NCI-H526 (cell line): Measurements from ENCODE around the gene PPP1R1B.

Source experiments
- DNase-seq, 2 experiments: peaks; one replicate each; lab custom pipeline; 2025; lab: John Stamatoyannopoulos, UW

Gene PPP1R1B

DNA sequence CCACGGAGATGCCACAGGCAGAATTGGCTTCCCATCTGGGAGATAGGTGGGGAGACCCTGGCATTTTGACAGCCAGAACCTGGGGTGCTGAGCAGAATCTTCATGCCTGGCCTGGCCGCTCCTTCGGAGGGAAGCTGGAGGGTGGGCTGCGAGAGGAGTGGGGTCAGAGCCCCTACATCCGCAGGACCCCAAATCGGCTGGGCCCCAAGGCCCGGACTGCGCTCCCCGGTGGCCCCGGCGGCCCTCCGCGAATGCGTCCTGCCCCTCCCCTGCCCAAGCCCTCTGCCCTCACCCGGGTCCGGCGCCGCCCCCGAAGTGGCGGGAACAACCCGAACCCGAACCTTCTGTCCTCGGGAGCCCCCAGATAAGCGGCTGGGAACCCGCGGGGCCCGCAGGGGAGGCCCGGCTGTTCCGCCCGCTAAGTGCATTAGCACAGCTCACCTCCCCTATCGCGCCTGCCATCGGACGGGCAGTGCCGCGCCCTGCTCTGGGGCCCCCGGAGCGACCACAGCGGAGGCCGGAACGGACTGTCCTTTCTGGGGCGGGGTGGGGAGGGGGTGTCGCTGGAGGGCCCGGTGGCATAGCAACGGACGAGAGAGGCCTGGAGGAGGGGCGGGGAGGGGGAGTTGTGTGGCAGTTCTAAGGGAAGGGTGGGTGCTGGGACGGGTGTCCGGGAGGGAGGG is 40.7 kb downstream of the PPP1R1B start:
- peak in 1 of 2 experiments; percentile 20 for DNase-seq

DNA sequence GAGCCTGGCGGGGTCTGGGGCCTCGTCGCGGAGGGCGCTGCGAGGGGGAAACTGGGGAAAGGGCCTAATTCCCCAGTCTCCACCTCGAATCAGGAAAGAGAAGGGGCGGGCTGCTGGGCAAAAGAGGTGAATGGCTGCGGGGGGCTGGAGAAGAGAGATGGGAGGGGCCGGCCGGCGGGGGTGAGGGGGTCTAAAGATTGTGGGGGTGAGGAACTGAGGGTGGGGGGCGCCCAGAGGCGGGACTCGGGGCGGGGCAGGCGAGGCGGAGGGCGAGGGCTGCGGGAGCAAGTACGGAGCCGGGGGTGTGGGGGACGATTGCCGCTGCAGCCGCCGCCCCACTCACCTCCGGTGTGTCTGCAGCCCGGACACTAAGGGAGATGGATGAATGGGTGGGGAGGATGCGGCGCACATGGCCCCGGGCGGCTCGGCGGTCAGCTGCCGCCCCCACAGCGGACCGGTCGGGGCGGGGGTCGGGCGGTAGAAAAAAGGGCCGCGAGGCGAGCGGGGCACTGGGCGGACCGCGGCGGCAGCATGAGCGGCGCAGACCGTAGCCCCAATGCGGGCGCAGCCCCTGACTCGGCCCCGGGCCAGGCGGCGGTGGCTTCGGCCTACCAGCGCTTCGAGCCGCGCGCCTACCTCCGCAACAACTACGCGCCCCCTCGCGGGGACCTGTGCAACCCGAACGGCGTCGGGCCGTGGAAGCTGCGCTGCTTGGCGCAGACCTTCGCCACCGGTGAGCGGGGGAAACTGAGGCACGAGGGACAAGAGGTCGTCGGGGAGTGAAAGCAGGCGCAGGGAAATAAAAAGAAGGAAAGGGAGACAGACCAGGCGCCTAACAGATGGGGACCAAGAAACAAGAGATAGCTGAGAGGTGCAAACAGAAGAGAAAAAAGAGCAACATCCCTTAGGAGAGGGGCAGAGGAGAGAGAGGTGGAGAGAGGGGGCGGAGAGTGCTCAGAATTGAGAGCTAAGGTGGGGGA is 41.5 kb downstream of the PPP1R1B start, which contains the start of gene PNMT:
TSS of gene PNMT (plus strand) at position 509 of the 980 bp plus-strand sequence. CDS start at position 532, 23 bp downstream.
- peak in 1 of 2 experiments; percentile 87 for DNase-seq

DNA sequence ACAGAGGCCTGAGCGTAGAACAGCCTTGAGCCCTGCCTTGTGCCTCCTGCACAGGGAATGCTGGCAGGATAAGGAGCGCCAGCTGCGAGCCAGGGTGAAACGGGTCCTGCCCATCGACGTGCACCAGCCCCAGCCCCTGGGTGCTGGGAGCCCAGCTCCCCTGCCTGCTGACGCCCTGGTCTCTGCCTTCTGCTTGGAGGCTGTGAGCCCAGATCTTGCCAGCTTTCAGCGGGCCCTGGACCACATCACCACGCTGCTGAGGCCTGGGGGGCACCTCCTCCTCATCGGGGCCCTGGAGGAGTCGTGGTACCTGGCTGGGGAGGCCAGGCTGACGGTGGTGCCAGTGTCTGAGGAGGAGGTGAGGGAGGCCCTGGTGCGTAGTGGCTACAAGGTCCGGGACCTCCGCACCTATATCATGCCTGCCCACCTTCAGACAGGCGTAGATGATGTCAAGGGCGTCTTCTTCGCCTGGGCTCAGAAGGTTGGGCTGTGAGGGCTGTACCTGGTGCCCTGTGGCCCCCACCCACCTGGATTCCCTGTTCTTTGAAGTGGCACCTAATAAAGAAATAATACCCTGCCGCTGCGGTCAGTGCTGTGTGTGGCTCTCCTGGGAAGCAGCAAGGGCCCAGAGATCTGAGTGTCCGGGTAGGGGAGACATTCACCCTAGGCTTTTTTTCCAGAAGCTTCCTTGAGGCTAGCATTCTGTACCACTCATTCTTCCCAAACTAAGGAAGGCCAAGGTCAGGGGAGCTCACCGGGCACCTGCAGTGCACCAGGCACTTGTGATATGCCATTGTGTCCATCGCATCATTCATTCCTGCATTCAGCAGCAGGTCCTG is 43.4 kb downstream of the PPP1R1B start:
- no peak for DNase-seq

DNA sequence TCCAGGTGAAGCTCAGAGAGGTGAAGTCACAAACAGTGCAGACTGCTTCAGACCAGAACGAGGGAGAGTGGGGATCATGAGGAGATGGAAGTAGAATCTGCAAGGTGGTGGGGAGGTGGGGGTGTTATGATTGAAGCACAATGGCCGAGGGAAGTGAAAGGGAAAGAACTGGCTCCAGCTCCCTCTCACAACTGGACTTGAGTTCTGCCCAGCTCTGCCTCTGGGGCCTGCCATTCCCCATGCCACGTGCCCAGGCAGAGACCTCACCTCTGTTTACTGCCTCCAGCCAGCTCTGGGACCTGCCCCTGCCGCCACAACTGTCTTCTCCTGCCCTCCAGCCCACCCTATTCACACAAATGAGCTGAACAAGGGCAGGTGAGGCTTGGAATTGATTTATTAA is 44.0 kb downstream of the PPP1R1B start:
- no peak for DNase-seq

DNA sequence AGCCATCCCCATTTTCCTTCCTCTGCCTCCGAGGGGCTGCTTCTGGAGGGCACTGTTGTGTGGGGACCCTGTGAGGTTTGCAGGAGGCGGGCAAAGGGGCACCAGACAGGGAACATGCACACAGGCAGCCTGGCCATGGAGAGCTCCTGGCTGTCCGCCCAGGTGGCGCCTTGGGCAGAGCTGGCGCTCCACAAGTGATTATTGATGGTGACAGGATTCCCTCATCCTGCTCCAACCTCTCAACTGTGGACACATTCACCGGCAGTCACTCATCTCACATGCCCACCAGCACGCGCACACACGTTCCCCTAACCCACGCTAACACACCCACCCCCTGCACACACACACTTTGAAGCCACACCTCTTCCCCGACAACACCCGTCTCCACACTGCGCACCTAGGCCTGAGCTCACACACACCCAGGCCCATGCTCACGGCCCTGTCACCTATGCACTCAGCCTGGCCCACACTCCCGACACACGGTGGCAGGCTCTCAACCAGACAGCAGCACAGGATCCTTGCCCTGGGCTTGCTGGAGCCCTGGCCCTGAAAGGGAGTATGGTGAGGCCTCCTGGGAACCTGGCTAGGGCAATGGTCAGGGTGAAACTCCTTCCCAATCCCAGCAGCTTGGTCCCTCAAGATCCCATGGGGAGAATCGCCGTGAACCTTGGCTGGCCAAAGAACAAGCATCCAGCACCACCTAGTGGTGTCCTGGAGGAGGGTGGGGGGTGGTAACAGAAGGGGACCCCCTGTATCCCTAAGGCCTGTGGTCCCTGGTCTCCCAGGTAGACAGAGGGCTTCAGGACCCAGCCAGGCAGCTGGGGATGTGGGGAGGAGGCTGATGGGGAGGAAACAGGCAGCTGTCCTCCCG is 45.1 kb downstream of the PPP1R1B start:
- DNase-seq: peak in 1 of 2 experiments; percentile 52

DNA sequence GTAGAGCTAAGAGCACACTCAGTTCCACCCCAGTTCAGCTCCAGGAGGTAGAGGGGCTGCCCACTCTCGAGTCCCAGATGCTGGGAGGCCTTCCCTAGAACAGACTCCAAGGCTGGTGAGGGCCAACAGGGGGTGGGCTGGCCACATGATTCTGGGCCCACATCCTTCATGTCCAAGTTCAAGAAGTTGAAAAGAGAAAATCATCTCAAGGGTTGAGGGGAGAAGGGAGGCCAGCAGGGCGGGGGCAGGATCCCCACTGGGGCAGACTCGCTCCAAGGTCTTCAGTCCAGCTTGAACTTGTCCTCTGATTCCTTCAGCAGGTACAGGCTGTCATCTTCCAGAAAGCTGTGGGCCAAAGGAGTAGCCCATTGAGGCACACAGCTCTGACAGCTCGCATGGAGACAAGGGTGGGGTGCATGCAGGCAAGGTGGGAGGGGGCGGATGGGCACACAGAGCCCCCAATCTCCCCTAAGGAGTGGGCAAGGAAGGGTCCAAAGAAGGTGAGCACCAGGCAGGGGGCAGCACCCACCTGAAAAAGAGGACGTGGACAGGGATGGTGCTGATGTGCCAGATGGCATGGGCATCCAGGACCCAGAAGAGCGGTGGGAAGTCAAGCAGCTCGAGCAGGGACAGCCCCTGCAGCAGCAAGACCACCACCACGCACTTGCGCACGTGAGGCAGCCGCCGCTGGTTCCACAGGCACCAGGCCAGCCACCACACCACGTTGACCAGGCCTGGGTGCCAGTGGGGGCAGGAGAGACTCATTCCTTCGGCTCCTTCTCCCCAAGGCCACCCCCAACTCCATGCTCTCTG is 46.0 kb downstream of the PPP1R1B start:
- DNase-seq: no peak

DNA sequence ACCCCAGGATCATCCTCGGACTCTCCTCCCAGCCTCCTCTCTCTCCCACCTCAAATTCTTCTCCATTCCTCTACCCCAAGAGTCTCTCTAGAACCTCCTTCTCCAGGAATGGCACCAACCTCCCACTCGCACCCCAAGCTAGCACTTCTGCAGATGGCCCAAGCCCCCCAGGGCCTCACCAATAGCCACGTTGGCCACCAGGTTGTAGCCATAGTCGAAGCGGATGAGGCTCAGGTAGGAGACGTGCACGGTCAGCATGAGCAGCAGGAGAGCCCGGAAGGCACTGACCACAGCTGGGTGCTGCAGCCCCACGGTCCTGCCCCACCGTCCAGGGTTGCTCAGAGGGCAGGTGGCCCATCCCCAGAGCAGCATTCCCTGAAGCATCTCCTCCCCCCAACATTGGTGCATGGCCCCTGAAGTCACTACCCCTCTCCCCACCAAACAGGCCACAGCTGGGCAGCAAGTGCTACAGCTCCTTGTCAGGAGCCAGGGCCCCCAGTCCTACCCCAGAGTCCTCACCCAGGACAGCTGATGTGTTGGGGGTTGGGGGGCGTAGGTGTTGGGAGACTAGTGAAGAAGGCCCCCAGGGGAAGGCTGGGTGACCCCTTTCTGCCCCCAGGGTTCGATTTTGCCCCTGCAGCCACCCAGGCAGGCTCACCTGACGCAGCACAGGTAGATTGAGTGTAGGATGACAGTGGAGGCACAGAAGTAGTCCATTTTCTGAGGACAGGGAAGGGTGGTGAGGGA is 46.8 kb downstream of the PPP1R1B start:
- no peak for DNase-seq

DNA sequence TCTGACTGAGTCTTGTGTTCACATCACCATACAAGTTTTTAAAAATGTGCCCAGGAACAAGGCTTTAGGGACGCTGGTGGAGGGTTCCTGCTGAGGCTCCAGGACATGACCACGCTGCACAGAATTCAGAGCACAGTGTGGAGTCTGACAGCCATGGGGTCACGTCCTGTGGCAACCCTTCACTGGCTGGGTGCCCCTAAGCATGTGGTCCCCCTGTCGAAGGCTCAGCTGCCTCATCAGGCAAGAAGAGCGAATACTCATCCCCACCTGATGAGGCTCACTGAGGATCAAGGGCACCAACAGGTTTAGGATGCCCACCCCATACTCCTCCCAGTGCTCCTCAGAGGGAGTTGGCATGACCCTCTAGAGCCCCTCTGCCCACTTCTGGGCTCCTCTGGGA is 47.4 kb downstream of the PPP1R1B start:
- no peak for DNase-seq

DNA sequence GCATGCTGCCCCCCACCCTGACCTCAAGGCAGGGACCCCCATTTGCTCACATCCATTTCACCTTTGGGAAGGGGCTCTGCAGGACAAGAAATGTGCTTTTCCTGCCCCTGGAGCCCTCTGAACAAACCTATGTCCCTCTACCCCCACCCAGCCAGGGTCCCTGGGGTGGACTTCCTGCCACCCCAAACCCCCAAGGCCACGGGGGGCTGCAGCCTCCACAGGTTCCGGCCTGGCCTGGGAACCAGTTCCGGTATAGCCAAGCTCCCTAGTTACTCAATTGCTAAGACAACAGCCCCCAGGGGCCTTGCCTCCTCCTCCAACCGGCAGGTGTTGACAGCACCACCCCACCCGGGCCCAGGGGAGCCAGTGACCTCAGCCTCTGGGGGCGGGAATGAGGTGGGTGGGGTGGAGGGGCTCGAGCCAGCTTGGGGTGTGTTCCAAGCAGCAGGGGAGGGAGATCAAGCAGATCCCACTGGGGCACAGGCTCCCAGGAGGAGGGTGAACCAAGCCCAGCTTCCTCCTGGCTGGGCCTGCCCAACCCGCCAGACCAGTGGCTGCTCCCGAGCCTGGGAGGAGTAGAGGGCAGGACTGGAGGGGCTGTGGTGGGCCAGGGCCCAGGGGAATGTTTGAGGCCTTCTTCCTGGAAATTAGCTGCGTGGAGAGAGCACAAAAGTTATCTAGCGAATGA is 48.1 kb downstream of the PPP1R1B start:
- DNase-seq: peak in 1 of 2 experiments; percentile 57

DNA sequence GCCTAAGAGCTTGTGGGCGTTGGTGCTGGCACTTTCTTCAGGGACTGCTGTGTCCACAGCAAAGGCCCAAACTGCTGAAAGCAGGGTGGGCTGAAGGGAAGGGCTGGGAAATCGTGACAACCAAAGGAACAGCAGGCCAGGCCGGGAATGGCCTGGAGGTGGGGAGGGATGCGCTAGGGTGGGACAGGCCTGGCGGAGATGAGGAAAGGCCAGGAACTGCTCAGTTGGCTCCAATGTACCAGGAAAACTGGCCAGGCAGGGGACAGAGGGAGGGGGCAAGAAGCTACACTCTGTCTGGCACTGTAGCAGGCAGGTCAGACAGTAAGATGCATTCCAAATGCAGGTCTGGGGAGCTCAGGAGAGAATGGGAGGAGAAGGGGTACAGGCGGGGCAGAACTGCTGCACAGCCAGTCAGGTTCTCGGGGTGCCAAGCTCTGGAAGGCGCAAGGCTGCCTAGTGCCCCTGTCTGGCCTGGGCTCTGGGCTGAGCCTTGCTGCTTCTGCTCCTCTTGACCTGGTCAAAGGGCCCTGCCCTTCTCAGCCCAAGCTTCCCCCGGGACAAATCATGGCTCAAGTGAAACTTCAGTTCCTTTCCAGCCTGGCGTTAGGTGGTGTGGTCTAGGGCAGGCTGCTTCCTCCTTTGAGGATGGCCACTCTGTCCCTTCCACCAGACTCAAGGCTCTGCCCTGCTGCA is 48.8 kb downstream of the PPP1R1B start:
- no peak for DNase-seq

DNA sequence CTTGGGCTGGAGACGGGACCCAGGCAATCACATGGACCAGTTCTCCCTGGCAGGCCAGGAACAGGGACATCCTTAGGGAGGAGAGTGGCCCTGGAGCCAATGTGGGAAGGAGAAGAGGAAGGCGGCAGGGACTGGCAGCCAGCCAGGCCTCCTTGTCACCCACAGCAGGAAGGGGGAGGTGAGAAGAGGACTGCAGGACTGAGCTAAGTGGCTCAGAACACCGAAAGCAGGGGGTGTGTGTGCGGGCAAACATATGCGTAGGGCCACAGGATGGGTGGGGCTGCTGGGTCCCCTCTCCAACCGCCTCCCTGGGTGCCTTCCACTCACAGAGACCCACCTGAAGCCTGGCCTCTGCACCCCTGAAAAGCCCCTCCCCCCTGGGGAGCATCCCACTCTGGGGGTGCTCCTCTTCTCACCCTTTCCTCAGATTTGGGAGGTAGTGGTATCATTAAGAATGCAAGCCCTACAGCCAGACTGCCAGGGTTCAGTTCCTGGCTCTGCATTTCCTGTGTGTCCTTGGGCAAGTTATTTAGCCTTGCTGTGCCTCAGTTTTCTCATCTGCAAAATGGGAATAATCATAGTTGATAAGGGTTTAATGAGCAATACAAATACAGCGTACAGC is 49.6 kb downstream of the PPP1R1B start:
- no peak for DNase-seq

DNA sequence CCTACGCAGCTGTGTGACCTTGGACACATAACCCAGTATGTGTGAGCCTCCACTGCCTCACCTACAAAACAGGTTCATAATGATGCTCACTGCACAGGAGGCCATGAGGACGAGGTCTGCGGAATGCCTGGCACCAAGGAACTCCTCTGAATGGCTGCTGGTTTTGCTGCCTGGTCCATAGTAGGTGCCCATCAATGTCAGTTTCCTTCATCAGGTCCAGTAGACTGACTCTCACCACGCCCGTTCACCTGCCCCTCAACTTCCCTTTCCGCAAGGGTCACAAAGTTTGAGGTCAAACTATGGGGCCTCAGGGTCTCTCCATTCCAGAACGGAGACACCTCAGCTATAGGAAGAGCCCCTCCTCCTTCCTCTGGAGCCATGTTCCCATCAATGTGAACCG is 50.3 kb downstream of the PPP1R1B start:
- DNase-seq: no peak

DNA sequence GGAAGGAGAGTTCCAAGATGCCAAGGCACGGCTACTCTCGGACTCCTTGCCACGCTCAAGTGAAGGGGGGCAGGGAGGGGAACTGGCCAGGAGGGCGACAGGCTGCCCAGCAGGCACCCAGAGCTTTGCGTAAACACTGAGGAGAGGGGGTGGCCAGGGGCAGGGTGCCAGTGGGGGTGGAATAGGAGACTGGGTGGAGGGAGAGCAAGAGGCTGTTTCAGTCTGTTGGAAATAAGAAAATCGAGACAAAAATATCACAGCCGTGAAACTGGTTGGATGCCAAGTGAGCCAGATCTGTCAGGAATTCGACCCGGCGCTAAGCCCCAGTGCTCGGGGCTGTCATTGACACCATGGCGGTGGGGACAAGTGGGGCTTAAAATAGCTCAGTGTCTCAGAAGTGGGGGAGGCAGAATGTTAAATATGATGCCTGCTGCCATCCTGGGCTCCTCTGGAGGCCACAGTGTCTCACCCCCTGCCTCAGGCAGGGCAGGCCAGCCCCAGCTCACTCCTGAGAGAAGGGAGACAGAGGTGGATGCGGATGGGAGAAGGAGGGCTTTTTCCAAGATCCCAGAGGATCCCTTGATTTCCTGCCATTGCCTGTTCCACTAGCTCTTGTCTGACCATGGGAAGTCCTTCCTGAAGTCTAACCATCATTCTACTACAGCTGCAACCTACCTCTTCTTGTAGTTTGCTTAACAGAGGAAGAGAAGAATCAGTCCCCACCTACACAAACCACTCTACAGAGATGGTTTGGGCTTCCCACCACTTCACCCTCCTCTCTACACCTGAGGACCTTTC is 51.0 kb downstream of the PPP1R1B start:
- no peak for DNase-seq

DNA sequence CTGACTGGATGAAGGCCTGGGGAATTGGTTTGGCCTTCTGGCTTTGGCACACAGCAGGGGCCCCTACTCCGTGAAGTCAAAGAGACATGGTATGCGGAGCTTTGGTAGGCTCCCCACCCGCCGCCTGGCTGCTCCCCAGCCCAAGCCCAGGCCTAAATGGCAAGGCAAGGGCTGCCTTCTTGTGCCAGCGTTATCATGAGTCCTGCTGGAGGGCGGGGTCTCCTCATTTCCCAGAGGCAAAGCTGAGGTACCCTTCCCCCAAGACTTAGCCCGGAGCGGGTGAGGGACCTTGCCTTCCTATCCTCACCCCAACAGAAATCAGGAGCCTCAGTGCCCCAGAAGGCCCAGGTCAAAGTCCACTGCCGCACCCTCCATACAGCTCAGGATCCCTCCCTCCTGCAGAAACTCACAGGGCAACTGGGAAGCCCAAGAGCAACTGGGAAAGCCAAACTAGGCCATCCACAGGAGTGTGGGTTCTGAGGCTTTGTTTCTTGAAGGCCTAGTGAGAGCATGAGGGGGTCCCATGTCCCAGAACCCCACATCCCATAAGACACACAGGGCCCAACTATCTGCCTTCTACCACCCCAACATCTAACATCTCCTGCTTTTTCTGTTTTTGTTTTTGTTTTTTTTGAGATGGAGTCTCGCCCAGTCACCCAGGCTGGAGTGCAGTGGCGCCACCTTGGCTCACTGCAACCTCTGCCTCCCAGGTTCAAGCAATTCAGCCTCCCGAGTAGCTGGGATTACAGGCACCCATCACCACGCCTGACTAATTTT is 51.8 kb downstream of the PPP1R1B start:
- DNase-seq: no peak

DNA sequence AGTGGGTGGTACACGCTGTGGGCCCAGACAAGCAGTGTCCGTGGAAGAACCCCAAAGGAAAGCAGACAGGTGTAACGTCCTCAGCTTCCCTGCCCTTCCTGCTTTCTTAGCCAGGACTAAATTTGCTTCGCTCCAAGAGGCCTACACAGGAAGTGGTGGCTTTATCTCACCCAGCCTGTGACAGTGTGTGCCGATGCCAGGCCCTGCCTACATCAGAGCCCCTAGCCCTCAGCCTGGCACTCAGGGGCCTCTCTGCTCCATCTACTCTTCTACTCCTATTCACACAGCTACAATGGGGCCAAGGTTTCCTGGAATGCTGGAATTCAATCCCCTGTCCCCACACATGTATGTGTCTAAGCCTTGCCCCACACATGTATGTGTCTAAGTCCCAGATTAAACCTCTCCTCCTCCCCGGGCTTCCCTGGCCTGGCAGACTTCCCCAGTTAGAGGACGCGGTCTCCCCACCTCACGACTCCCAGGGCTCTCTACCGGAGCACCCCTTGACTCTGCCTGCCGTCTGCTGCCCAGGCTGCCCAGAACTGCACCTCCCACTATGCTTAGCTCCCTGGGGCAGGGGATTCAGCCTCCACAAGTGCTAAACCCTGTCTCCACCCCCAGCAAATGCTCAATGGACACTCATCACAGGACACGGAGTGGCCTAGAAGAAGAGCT is 52.9 kb downstream of the PPP1R1B start:
- no peak for DNase-seq
